K562 (cell line): Measurements from ENCODE around the gene S100A3. TPM values are rescaled to one million over a fixed set of nuclear protein-coding genes. Genes with fewer than 3 reads are reported as not detected.

ENCODE experiments used
- ETV6 ChIP-seq, 3 experiments: fragments of 150-350 bp in 1 of 3; sonication (generic) in 1 of 3; formaldehyde crosslinking in 1 of 3; IDR thresholded peaks; 2 replicates each; pipeline versions ENCODE4 v1.6.1 to v1.8.0; 2014 to 2022; ENCODE audit warnings: borderline replicate concordance in 2 of 3, low read depth in 2 of 3, antibody characterized with exemption in 1 of 3, low read length in 1 of 3, mild to moderate bottlenecking in 1 of 3, missing genetic modification reagents in 1 of 3
- GABPB1 ChIP-seq: sonication (generic); formaldehyde crosslinking; IDR thresholded peaks from 2 replicates; pipeline ENCODE4 v1.8.0; 2022; ENCODE audit warnings: mild to moderate bottlenecking, missing genetic modification reagents
- MCM5 ChIP-seq: fragments of 450-650 bp; IDR thresholded peaks from 2 replicates; pipeline ENCODE4 v1.6.1; 2016; ENCODE audit warnings: low read depth
- NR2F6 ChIP-seq: fragments of 450-650 bp; formaldehyde crosslinking; IDR thresholded peaks from 2 replicates; pipeline ENCODE4 v1.4.0; 2020; ENCODE audit warnings: mild to moderate bottlenecking
- PTTG1 ChIP-seq: fragments of 450-650 bp; IDR thresholded peaks from 2 replicates; pipeline ENCODE4 v1.6.1; 2016; ENCODE audit warnings: low read depth, mild to moderate bottlenecking, missing genetic modification characterization, missing compliant biosample characterization
- RHOXF2B ChIP-seq: fragments of 250-450 bp; sonication (Bioruptor Pico); conservative IDR thresholded peaks from 2 replicates; pipeline ENCODE4 v1.5.1; 2021
- TFAM ChIP-seq: fragments of 250-450 bp; sonication (Bioruptor Pico); conservative IDR thresholded peaks from 2 replicates; pipeline ENCODE4 v1.5.0; 2021; ENCODE audit warnings: mild to moderate bottlenecking, moderate library complexity
- ZNF324 ChIP-seq: fragments of 250-450 bp; sonication (Bioruptor Pico); IDR thresholded peaks from 2 replicates; pipeline ENCODE4 v1.4.0; 2020; ENCODE audit warnings: mild to moderate bottlenecking
- ZNF384 ChIP-seq: IDR thresholded peaks from 2 replicates; pipeline ENCODE4 v1.6.1; 2012; ENCODE audit warnings: low read depth, low read length, improper control_type of control experiment
- polyA plus RNA-seq, 8 experiments: library from polyadenylated mRNA; depleted of rRNA in 4 of 8; stranded (reverse) in 5 of 8; unstranded in 3 of 8; fragments of >200 nt; fragmentation: Nextera tagmentation in 2 of 8; fragmentation: Illumina TruSeq in 1 of 8; extraction: Ambion mirVana in 2 of 8; extraction: Trizol in 1 of 8; gene quantifications; 2 replicates each; pipeline versions ENCODE4 v1.2.1 to v1.2.3, GENCODE V29; 2011 to 2014; ENCODE audit warnings: inconsistent platforms in 1 of 8, missing spikeins in 1 of 8
- total RNA-seq, 7 experiments: library from RNA; depleted of rRNA in 6 of 7; stranded (reverse); fragments of >200 nt in 6 of 7; fragmentation: Illumina TruSeq in 2 of 7; extraction: Trizol in 2 of 7; gene quantifications; 2 replicates each; pipeline versions ENCODE4 v1.2.1 to v1.2.3, GENCODE V29; 2011 to 2021; ENCODE audit warnings: low replicate concordance in 1 of 7
- TF ChIP-seq, protein P1 (sequence below), 2 experiments: fragments of 450-650 bp in 1 of 2; sonication (generic) in 1 of 2; formaldehyde crosslinking in 1 of 2; IDR thresholded peaks; 2 replicates each; pipeline versions ENCODE4 v1.7.1 to v1.9.0; 2016 to 2022; ENCODE audit warnings: inconsistent platforms in 1 of 2, mild to moderate bottlenecking in 1 of 2, missing genetic modification reagents in 1 of 2
- TF ChIP-seq, protein P2 (sequence below): fragments of 150-350 bp; IDR thresholded peaks from 2 replicates; pipeline ENCODE4 v1.6.1; 2014; ENCODE audit warnings: low read depth, mild to moderate bottlenecking, low read length, borderline replicate concordance

S100A3 gene
- total and polyA plus RNA-seq, 9 of the 15 experiments (the other 6 are each of a cell fraction or from before 2014, with no cell fraction given), result 0.08 to 1.7 (median 0.18) TPM; not detected in 4

DNA sequence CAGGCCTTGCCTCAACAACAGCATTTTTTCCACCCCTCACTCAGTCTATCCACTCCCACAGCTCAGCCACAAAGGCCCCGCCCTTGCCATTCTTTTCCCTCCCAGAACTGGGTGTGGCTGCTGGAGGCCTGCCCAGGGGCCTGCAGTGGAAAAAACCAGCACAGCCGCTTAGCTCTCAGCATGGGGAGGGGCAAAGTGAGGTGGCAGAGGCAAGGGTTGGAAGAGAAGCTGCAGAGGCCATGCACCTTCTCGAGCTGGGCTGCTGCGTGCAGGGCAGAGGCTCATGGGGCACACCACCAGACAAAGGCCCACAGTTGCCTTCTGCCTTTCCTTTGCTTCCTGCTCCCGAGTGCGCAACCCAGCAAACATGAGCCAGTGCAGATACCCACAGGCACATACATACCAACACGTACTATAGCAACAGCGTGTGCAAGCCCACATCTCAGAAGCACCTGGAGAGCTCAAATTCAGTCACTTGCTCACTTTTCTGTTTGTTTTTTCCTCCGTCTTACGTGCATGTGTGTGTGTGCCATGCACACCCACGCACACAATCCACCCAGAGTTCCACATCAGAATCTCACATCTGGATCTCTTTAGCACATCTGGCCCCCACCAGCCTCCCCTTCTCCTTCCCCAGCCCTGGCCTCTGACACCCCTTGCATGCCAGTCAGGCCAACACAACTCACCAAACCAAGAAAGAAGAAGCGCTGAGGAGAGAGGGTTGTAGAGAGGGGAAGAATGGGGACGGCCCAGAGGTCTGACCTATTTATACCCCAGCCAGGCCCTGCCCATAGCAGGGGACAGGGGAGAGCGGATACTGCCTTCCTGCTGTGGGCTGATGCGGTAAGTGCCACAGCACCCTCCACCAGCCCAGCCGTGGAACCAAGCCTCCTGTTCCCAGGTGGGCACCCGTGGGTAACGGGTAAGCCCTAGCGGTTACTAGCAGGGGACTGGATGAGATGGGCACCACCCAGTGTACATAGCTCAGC, 3.7 kb downstream of the S100A3 start, which contains the start of gene S100A4 (continued):
- TF ChIP-seq, protein P1, sequence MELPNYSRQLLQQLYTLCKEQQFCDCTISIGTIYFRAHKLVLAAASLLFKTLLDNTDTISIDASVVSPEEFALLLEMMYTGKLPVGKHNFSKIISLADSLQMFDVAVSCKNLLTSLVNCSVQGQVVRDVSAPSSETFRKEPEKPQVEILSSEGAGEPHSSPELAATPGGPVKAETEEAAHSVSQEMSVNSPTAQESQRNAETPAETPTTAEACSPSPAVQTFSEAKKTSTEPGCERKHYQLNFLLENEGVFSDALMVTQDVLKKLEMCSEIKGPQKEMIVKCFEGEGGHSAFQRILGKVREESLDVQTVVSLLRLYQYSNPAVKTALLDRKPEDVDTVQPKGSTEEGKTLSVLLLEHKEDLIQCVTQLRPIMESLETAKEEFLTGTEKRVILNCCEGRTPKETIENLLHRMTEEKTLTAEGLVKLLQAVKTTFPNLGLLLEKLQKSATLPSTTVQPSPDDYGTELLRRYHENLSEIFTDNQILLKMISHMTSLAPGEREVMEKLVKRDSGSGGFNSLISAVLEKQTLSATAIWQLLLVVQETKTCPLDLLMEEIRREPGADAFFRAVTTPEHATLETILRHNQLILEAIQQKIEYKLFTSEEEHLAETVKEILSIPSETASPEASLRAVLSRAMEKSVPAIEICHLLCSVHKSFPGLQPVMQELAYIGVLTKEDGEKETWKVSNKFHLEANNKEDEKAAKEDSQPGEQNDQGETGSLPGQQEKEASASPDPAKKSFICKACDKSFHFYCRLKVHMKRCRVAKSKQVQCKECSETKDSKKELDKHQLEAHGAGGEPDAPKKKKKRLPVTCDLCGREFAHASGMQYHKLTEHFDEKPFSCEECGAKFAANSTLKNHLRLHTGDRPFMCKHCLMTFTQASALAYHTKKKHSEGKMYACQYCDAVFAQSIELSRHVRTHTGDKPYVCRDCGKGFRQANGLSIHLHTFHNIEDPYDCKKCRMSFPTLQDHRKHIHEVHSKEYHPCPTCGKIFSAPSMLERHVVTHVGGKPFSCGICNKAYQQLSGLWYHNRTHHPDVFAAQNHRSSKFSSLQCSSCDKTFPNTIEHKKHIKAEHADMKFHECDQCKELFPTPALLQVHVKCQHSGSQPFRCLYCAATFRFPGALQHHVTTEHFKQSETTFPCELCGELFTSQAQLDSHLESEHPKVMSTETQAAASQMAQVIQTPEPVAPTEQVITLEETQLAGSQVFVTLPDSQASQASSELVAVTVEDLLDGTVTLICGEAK (IDR thresholded peaks at IDR 0.05), result peak; percentile 11; the same call in 1 of the 2 replicates
- TF ChIP-seq, protein P1 (CRISPR knock-in tag; IDR thresholded peaks at IDR 0.05), result no peak
- TF ChIP-seq ETV6 (IDR thresholded peaks at IDR 0.05; ENCODE audit: borderline replicate concordance in 1 of 2, low read depth in 2 of 2, low read length in 1 of 2) (no peak), ETV6 (CRISPR knock-in tag; IDR thresholded peaks at IDR 0.05; ENCODE audit: borderline replicate concordance) (no peak), GABPB1 (CRISPR knock-in tag) (peak; percentile 43; the same call in 1 of the 2 replicates), TFAM (no peak), RHOXF2B (CRISPR knock-in tag) (no peak), ZNF384 (peak; percentile 60), ZNF324 (CRISPR knock-in tag) (no peak), MCM5 (no peak), PTTG1 (no peak), NR2F6 (CRISPR knock-in tag) (no peak)
- TF ChIP-seq, protein P2, sequence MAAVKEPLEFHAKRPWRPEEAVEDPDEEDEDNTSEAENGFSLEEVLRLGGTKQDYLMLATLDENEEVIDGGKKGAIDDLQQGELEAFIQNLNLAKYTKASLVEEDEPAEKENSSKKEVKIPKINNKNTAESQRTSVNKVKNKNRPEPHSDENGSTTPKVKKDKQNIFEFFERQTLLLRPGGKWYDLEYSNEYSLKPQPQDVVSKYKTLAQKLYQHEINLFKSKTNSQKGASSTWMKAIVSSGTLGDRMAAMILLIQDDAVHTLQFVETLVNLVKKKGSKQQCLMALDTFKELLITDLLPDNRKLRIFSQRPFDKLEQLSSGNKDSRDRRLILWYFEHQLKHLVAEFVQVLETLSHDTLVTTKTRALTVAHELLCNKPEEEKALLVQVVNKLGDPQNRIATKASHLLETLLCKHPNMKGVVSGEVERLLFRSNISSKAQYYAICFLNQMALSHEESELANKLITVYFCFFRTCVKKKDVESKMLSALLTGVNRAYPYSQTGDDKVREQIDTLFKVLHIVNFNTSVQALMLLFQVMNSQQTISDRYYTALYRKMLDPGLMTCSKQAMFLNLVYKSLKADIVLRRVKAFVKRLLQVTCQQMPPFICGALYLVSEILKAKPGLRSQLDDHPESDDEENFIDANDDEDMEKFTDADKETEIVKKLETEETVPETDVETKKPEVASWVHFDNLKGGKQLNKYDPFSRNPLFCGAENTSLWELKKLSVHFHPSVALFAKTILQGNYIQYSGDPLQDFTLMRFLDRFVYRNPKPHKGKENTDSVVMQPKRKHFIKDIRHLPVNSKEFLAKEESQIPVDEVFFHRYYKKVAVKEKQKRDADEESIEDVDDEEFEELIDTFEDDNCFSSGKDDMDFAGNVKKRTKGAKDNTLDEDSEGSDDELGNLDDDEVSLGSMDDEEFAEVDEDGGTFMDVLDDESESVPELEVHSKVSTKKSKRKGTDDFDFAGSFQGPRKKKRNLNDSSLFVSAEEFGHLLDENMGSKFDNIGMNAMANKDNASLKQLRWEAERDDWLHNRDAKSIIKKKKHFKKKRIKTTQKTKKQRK, result no peak
